HG02840 (cell line): Measurements from ENCODE around the gene TBL2.
"Not testable (repeated sequence)": the region's sequence is repeated elsewhere in the genome, so short reads cannot be mapped to it uniquely, and the experiment has no call there.

Experiments used
- ATAC-seq: cut with Tn5 transposase; IDR thresholded peaks from one replicate; pipeline ENCODE4 v1.9.1; 2021; ENCODE audit warnings: mild to moderate bottlenecking, moderate library complexity, moderate number of reproducible peaks; ENCODE audit not compliant: unreplicated experiment, low FRiP score

TBL2 gene

DNA sequence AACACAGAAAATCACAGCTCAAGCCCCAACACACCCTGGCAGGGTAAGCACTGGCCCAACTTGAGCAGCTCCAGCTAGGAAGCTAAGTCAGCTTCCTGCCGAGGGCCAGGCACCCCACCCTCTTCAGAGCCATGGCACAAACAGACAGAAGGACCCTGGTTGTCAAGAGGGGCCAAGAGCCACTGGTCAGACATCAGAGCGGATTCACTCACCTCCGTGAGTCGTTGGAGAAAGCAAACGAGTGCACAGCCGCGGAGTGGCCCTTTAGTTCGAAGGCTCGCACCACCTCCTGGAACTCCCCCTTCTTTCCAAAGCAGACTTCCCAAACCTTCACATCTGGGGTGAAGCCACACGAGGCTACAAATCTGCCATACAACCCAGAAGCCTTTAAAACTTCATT lies 7.4 kb downstream of the TBL2 start:
- ATAC-seq = no peak

DNA sequence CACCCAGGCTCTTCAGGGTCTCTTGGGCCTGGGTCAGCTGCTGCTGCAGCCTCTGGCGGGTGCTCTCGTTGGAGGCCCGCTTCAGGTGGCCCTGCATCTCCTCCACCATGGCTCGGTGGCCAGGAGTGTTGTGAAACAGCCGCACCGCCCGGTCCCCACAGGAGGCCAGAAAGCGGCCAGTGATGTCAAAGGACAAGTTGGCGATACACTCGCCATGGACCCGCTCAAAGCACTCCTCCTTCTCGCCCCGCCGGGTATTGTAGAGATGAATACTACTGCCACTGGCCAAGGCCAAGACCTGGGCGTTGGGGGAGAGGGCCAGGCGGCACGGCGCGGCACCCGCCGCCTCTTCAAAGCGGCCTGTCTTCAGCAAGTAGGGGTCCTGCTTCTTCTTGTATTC lies 7.9 kb downstream of the TBL2 start:
- ATAC-seq = no peak

DNA sequence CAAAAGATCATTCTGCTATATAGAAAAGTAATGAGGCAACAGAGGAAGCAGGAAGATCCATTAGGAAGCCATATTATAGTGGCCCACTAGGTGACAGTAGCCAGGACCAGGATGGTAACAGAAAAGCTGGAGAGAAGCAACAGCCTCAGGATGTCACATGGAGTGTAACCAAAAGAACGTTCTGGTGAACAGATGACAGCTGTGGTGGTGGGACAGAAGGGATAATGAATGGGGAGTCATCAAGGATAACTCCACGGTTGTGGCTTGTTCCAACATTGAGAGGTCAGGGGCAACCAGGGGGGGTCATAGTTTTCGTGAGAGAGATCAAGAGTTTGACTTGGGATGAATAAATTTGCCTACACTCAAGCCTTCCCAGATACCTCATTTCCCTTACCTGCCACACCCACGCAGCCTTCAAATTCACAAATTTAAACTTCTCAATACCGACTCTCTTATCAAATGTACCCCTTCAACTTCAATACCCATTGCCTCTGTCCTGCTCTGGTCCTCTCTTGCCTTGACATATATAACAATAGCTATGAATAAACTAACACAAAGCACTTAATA lies 9.3 kb downstream of the TBL2 start:
- ATAC-seq = no peak

DNA sequence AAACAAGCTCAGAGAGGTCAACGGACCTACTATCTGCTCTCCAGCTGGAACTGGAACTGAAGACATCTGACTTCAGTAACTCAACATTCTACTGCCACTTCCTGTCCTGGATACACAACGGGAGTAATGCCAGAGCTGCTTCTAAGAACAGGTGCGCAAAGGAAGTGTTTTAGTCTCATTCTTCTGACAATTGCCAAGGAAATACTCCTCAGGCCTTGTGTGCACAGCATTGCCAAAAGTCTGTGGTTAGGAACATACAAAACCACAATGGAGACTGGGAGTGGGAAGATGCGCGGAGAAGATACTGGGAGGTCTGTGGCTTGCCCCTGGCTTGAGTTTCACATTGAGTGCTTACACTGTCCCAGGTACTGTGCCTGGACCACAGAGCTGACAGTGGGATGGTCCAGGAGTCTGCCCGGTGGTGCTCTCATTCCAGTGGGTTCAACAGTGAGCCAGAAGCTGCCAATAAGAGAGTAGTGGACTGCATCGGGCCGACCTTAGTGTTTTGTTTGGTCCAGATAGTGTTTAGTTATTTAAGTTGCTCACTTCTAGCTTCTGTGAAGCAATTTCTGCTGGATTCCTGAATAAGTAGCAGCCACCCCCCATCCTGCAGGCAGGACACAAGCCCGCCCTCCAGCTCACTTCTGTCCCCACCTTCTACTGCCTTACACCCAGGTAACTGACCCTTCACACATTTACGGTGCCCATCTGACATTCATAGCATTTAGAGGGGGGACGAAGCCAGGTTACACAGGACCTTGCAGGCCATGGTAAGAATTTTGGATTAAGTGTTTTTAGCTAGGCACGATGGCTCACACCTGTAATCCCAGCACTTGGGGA lies 10.3 kb downstream of the TBL2 start:
- no peak for ATAC-seq

DNA sequence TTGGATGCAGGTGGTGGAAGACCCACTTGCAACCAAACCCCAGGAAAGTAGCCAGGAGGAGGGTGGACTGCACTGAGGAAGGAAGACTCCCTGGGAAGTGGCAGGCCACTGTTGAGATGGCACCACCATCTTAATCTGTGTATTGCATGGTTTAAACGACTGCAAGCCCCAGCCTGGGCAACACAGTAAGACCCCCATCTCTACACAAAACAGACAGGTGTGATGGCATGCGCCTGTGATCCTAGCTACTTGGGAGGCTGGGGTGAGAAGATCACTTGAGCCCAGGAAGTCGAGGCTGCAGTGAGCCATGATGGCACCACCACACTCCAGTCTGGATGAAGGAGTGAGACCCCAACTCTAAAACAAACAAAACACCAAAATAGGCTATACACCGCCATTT lies 11.2 kb downstream of the TBL2 start:
- no peak for ATAC-seq

DNA sequence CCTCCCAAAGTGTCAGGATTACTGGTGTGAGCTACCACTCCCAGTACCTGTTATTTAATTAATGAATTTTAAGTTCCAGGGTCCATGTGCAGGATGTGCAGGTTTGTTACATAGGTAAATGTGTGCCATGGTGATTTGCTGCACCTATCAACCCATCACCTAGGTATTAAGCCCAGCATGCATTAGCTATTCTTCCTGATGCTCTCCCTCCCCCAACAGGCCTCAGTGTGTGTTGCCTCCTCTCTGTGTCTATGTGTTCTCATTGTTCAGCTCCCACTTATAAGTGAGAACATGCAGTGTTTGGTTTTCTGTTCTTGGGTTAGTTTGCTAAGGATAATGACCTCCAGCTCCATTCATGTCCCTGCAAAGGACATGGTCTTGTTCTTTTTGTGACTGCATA lies 11.9 kb downstream of the TBL2 start:
- not testable (repeated sequence) for ATAC-seq

DNA sequence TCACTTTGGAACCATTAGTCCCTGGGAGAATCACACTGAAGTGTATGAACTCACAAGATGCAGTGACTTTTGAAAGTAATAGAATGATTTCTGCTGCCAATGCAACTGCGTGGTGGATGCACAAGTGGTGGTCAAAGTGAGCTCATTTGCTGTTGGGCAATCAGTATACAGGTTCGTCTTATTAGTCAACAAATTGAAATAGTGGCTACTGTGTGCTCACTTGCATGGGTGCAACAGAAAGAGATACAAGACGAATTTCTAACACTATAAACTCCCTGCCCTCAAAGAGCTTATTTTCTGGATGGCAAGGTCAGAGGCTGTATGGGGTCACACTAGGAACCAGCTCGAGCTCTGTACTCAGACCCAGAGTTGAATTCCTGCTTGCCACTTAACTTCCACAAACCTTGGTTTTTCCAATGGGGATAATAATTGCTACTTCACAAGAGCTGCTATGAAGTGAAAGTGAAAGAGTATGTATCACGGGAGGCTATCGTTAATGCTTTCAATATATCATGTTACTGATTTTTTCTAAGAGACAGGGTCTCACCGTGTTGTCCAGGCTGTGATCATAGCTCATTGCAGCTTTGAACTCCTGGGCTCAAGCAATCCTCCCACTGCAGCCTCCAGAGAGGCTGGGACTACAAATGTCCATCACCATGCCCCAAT lies 12.6 kb downstream of the TBL2 start:
- ATAC-seq = no peak

DNA sequence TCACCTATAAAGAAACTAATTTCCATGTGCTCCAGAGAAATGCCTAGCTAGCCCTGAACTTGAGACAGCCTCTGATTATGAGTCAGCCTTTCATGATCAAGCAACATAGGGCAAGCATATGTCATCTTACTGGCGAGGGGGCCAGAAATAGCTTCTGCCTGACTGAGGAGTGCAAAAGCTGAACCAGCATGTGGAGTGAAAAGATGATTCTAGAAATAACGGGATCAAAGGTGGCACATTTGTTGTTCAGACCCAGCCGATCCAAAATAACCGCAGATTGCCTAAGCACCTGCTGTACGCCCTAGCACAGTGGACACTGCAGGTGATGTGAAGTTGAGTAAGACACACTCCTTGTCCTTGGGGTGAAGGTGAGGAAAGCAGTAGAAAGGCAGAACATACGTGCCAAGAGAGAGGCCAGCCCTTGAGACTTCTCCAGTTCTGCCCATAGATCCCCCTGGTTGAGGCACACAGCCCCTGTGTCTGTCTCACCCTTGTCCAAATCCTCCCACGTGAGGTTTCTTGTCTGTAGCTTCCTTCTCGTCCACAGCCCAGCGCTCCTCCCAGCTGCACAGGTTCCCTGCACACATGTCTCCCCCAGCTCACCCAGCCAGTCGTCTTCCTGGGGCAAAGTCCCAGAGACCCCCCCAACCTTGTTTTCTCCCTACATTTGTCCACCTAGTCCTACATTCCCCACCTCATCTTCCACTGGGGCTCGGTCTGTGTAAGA lies 18.1 kb downstream of the TBL2 start:
- no peak for ATAC-seq

DNA sequence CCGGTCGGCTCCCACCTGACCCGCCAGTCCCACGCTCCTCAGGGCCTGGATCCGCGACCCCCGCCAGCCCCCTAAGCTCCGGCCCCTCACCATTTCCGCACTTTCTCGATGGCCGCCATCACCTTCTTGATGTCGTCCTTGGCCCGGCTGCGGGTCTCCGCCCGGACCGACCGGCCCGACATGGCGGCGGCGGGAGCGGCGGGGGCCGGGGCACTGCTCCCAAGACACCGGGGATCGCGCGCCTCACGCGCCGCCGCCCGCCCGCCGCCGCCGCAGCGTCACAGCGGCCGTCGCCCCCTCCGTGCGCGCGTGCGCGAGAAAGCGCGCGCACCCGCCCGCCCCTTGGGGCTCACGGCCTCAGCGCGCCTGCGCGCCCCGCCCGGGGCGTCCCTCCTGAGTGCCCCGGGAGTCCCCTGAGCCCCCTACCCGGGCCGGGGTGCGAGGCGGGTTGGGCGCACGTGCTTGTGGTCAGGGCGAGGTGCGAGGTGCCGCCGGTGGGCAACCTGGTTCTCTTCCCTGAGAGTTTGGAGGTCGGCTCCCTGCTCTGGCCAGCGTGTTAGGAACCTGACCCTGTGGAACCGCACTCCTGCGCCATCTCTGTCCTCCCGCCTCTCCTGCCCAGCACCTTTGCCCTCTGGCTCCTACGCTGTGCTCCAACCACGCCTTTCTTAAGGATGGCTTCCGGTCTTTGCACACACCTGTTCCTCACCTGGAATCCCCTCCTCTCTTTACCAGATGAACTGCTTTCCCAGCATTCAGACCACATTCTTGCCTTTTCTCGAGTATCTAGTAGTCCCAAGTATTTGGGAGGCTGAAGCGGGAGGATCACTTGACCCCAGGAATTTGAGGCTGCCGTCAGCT lies 20.8 kb downstream of the TBL2 start, which contains the start of gene BCL7B:
TSS of gene BCL7B (minus strand) at position 294 of the 861 bp plus-strand sequence. CDS start at position 182, 112 bp downstream.
- ATAC-seq = peak; percentile 50

DNA sequence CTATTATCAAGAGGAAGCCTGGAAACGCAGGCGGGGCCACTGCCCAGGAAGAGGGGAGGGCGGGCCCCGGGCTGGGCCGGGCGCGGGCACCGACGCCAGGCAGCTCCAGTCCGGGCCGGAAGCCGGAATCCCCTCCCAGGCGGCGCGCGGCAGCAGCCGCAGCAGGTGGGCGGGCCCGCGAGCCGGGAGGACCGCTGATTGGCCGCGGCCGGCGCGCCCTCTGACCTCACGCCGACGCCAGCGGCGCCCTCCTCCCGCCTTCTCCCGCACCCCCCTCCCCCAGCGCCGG lies 21.3 kb downstream of the TBL2 start:
- ATAC-seq = peak; percentile 86

DNA sequence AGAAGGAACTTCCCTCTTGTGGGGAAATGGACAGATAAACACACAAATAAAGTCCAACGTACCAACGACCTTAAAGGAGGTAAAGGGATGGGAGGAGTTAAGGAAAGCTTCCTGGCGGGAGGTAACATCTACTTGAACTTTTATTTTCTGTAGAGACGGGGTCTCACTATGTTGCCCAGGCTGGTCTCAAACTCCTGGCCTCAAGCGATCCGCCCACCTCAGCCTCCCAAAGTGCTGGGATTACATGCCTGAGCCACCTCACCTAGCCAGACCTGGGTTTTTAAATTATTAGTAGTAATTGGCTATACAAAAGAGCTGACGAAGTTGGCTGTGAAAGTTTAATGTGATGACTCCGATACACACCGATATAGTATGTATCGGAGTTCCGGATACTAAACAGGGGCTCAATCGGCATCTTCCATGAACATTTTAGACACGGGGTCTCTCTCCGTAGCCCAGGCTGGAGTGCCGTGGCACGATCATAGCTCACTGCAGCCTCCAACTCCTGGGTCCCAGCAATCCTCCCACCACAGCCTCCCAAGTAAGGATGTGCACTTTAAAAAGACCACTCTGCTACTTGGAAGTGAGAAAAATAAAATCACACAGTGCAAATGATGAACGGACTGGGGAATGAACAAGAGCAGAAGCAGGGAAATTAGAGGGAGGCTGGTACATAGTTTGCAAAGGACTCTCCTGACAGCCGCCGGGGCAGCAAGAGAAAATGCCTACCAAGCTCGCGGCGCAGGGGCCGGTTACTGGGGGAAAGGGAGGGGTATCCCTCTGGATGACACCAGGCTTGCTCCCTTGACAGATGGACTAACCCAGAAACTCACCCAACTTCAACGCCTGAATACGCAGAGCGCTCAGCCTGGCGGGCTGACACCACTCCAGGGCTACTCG lies 21.9 kb downstream of the TBL2 start:
- no peak for ATAC-seq

DNA sequence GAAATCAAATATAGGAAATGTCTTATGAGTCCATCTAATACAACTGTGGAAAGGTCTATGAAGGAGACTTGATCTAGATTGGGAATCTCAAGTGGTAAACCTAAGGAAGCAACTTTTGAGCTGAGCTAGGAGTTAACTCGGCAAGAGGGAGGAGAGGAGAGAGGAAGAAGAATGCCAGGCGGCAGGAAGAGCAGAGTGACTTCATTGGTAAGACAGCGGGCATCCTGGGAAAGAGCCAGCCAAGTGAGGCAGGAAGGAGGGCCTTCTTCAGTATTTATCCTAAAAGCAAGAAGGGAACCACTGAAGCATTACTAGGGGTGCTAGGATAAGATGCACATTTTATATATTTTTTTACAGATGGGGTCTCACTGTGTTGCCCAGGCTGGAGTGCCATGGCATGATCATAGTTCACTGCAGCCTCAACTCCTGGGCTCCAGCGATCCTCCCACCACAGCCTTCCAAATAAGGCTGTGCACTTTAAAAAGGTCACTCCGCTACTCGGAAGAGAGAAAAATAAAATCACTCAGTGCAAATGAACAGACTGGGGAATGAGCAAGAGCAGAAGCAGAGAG lies 22.9 kb downstream of the TBL2 start:
- no peak for ATAC-seq

DNA sequence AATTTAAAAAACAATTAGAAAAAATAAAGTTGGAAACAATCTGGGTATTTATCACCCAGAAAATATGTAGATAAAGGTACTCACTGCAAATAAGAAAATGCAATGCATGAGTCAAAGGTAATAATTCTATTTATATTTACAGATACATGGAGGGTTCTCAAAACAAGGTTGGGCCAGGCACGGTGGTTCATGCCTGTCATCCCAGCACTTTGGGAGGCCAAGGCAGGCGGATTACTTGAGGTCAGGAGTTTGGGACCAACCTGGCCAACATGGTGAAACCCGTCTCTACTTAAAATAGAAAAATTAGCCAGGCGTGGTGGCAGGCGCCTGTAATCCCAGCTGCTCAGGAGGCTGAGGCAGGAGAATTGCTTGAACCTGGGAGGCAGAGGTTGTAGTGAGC lies 28.3 kb downstream of the TBL2 start:
- not testable (repeated sequence) for ATAC-seq

DNA sequence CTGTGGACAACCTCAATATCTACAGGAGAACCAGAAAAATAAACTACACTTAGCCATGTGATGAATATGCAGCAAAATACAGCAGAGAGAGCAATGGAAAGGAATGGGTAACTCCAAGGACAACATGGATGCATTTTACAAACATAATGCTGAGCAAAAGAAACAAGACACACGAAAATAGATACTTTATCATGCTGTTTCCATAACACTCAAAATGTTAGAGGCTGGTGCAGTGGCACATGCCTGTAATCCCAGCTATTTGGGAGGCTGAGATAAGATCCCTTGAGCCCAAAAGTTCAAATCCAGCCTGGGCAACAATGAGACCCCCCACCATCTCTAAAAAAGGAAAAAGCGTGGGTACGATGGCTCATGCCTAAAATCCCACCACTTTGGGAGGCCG lies 29.2 kb downstream of the TBL2 start:
- ATAC-seq = no peak

DNA sequence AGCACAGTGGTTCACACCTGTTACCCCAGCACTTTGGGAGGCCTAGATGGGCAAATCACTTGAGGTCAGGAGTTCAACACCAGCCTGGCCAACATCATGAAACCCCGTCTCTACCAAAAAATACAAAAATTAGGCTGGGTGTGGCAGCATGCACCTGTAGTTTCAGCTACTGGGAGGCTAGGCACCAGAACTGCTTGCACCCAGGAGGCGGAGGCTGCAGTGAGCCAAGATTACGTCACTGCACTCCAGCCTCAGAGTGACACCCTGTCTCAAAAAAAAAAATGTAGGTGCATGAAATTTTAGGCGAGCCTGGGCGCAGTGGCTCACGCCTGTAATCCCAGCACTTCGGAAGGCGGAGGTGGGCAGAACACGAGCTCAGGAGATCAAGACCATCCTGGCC lies 30.5 kb downstream of the TBL2 start:
- ATAC-seq = no peak

DNA sequence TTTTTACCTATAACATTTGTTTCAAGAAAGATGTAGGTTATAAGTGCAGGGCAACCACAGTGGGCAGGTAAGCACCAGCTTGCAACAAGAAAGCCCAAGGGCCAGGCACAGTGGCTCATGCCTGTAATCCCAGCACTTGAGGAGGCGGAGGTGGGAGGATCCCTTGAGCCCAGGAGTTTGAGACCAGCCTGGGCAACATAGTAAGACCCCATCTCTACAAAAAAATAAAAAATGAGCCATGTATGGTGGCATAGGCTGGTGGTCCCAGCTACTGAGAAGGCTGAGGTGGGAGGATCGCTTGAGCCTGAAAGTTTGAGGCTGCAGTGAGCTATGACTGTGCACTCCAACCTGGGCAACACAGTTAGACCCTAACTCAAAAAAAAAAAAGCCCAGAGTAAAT lies 33.7 kb downstream of the TBL2 start:
- no peak for ATAC-seq

DNA sequence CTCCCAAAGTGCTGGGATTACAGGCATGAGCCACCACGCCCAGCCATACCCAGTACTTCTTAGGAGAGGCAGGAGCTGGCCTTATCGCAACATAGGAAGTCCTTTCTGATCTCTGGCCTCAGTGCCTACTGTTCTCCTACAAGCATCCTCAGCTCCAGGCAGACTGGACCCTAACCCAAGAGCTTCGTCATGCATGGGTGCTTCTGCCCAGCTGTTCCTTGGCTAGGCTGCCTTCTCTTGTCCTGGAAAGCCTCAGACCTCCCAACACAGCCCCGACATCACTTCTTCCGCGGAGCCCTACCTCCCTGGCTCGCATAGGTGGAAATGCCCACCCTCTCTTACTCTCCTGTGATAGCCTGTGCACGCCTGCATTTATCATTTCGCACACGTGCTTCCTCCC lies 36.7 kb downstream of the TBL2 start:
- no peak for ATAC-seq

DNA sequence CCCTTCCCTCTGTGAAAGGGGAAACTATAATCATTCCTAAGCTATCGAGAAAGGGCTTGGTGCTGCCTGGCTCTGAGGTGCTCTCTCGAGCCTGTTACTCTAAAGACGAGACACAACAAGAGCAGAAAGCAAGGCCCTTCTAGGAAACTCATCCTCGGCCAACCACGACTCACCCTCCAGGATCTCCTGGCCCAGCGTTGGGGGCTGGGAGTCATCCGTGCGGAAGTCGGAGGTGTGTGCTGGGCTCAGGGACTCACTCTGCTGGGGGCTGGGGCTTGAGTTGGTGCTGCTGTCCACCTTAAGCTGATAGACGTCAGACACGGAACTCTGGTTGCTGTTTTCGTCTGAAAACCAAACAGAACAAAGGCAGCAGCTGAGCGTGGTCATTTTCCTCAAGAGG lies 38.7 kb downstream of the TBL2 start:
- no peak for ATAC-seq

DNA sequence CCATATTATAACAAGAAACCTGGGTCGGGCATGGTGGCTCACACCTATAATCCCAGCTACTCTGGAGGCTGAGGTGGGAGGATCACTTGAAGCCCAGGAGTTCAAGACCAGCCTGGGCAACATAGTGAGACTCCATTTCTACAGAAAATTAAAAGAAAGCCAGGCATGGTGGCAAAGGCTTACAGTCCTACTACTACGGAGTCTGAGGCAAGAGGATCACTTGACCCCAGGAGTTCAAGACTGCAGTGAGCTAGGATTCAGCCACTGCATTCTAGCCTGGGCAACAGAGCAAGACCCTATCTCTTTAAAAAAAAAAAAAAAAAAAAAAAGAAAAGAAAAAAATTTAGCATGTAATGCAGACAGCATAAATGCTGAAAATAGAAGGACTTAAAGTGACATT lies 39.9 kb downstream of the TBL2 start:
- ATAC-seq = not testable (repeated sequence)
